Hepatocyte (in vitro differentiated cells): ENCODE results near the gene BAG1. TPM values are rescaled to one million over a fixed set of nuclear protein-coding genes. Genes with fewer than 3 reads are reported as not detected.
A peak's percentile ranks its signal among the peaks of the same experiment; 100 is the strongest.

ENCODE experiments used
- DNase-seq: peaks from one replicate; pipeline ENCODE4 v3.0.0-alpha.2; 2016; ENCODE audit warnings: low spot score
- H2AFZ ChIP-seq: fragments of 200-600 bp; sonication (generic); 2 replicates; pipeline ENCODE4 v1.6.0; 2016; ENCODE audit warnings: antibody characterized with exemption, mild to moderate bottlenecking
- H3K27ac ChIP-seq: fragments of 200-600 bp; sonication (generic); 2 replicates; pipeline ENCODE4 v1.5.1; 2016; ENCODE audit warnings: mild to moderate bottlenecking
- H3K27me3 ChIP-seq: fragments of 200-600 bp; sonication (generic); 2 replicates; pipeline ENCODE4 v1.6.1; 2016
- H3K36me3 ChIP-seq: fragments of 200-600 bp; sonication (generic); replicated peaks from 2 replicates; pipeline ENCODE4 v1.5.1; 2016; ENCODE audit warnings: low read depth; ENCODE audit not compliant: insufficient read depth
- H3K4me1 ChIP-seq: fragments of 200-600 bp; sonication (generic); 2 replicates; pipeline ENCODE4 v1.5.1; 2016; ENCODE audit warnings: mild to moderate bottlenecking, moderate library complexity; ENCODE audit not compliant: insufficient read depth
- H3K4me2 ChIP-seq: fragments of 200-600 bp; sonication (generic); 2 replicates; pipeline ENCODE4 v1.6.0; 2016
- H3K4me3 ChIP-seq: fragments of 200-600 bp; sonication (generic); 2 replicates; pipeline ENCODE4 v1.5.1; 2016; ENCODE audit warnings: mild to moderate bottlenecking
- H3K79me2 ChIP-seq: fragments of 200-600 bp; sonication (generic); 2 replicates; pipeline ENCODE4 v1.6.0; 2017; ENCODE audit warnings: mild to moderate bottlenecking
- H3K9me2 ChIP-seq: fragments of 200-600 bp; sonication (generic); replicated peaks from 2 replicates; pipeline ENCODE4 v1.6.0; 2017; ENCODE audit warnings: mild to moderate bottlenecking; ENCODE audit not compliant: insufficient read depth
- H3K9me3 ChIP-seq: fragments of 200-600 bp; sonication (generic); 2 replicates; pipeline ENCODE4 v1.5.1; 2016; ENCODE audit warnings: low read depth, mild to moderate bottlenecking
- H4K20me1 ChIP-seq: fragments of 200-600 bp; sonication (generic); 2 replicates; pipeline ENCODE4 v1.6.0; 2016; ENCODE audit warnings: mild to moderate bottlenecking; ENCODE audit not compliant: insufficient read depth, poor library complexity, severe bottlenecking
- EZH2 ChIP-seq: fragments of 200-600 bp; sonication (generic); IDR thresholded peaks from 2 replicates; pipeline ENCODE4 v1.6.1; 2016; ENCODE audit warnings: antibody characterized with exemption, mild to moderate bottlenecking, borderline replicate concordance
- EZH2phosphoT487 ChIP-seq: fragments of 200-600 bp; sonication (generic); IDR thresholded peaks from one replicate; pipeline ENCODE4 v1.6.1; 2018; ENCODE audit warnings: antibody characterized with exemption, mild to moderate bottlenecking, low read depth, moderate library complexity; ENCODE audit not compliant: unreplicated experiment, severe bottlenecking
- WGBS: methylation state at CpG from one replicate; pipeline ENCODE4 v1.1.6; 2016; ENCODE audit warnings: low lambda C conversion rate; ENCODE audit errors: missing lambda C conversion rate; 5-methylcytosine and 5-hydroxymethylcytosine counted together
- polyA plus RNA-seq: library from polyadenylated mRNA; unstranded; fragments of >200 nt; fragmentation: Nextera tagmentation; extraction: Ambion mirVana; gene quantifications from 2 replicates; pipeline ENCODE4 v1.2.1, GENCODE V29; 2016
- total RNA-seq: library from RNA; depleted of rRNA; stranded (reverse); fragments of >200 nt; gene quantifications from 2 replicates; pipeline ENCODE4 v1.2.3, GENCODE V29; 2014
- TF ChIP-seq, protein P1 (sequence below): fragments of 200-600 bp; sonication (generic); IDR thresholded peaks from 2 replicates; pipeline ENCODE4 v1.5.1; 2016; ENCODE audit warnings: antibody characterized with exemption, mild to moderate bottlenecking; ENCODE audit not compliant: poor library complexity

Gene BAG1
- total and polyA plus RNA-seq, 2 experiments from 2014 or later = 78.5 to 103 TPM

GRCh38 chr9:33273266-33273971 lies 8.9 kb upstream of the BAG1 start:
- no peak for DNase-seq
- no peak overlapping the region for H3K4me3 ChIP-seq
- 90% methylated on average over 3 of the region's 3 CpGs for WGBS
- no peaks in the 10 kb centered on the region for H3K9me3 ChIP-seq
- no peak overlapping the region for H3K4me2 ChIP-seq
- H3K27me3 ChIP-seq = no peaks in the 10 kb centered on the region
- no peak overlapping the region for H3K27ac ChIP-seq
- no peaks in the 10 kb centered on the region for H4K20me1 ChIP-seq
- H3K4me1 ChIP-seq = no peaks in the 10 kb centered on the region
- H3K79me2 ChIP-seq = peaks cover 15% of the 10 kb centered on the region
- no peaks in the 10 kb centered on the region for H3K9me2 ChIP-seq
- no peak overlapping the region for H2AFZ ChIP-seq
- H3K36me3 ChIP-seq = peaks cover 3% of the 10 kb centered on the region
- TF ChIP-seq EZH2 (no peak), EZH2phosphoT487 (no peak)
- TF ChIP-seq, protein P1, sequence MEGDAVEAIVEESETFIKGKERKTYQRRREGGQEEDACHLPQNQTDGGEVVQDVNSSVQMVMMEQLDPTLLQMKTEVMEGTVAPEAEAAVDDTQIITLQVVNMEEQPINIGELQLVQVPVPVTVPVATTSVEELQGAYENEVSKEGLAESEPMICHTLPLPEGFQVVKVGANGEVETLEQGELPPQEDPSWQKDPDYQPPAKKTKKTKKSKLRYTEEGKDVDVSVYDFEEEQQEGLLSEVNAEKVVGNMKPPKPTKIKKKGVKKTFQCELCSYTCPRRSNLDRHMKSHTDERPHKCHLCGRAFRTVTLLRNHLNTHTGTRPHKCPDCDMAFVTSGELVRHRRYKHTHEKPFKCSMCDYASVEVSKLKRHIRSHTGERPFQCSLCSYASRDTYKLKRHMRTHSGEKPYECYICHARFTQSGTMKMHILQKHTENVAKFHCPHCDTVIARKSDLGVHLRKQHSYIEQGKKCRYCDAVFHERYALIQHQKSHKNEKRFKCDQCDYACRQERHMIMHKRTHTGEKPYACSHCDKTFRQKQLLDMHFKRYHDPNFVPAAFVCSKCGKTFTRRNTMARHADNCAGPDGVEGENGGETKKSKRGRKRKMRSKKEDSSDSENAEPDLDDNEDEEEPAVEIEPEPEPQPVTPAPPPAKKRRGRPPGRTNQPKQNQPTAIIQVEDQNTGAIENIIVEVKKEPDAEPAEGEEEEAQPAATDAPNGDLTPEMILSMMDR = no peak

DNA sequence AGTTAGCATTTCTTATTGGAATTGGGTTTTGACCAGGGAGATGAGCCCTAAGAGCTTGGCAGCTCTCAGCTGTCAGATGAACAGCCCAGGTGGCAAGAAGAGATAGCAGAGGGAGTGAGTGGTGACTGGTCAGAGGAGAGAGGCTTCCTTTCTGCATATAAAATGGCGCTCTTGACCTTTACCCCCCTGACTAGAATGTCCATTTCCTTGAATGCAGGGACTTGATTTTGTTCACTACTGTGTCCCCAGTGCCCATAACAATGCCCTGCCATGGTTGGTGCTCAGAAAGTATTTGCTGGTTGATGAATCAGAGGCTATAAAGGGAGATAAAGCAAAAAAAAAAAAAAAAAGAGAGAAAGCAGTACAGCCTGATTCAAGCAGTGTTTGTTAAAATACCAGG lies 7.6 kb upstream of the BAG1 start:
- 76% methylated on average over 1 of the region's 1 CpG for WGBS
- Histone ChIP-seq H4K20me1 (no peaks in the 10 kb centered on the region), H3K27ac (peak overlapping the region; percentile 69), H3K4me1 (no peaks in the 10 kb centered on the region), H3K9me2 (no peaks in the 10 kb centered on the region), H3K9me3 (no peaks in the 10 kb centered on the region), H3K79me2 (peaks cover 22% of the 10 kb centered on the region), H2AFZ (no peak overlapping the region), H3K4me2 (no peak overlapping the region), H3K4me3 (no peak overlapping the region), H3K27me3 (no peaks in the 10 kb centered on the region), H3K36me3 (peaks cover 3% of the 10 kb centered on the region)
- TF ChIP-seq EZH2phosphoT487 (no peak), EZH2 (no peak)
- TF ChIP-seq, protein P1 = no peak
- peak; percentile 26 for DNase-seq

DNA sequence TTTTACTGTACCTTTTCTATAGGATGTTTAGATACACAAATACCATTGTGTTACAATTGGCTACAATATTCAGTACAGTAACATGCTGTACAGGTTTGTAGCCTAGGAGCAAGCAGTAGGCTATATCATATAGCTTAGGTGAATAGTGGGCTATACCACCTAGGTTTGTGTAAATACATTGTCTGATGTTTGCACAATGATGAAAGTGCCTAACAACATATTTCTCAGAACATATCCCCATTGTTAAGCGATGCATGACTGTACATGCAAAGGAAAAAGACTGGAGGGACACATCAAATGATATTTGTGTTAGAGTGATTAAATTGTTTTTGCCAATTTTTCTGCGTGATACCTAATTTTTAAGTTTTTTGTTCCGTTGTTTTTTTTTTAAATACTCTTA lies 5.6 kb upstream of the BAG1 start:
- no peak overlapping the region for H2AFZ ChIP-seq
- H3K79me2 ChIP-seq = peaks cover 39% of the 10 kb centered on the region
- peaks cover 3% of the 10 kb centered on the region for H3K36me3 ChIP-seq
- no peak overlapping the region for H3K4me2 ChIP-seq
- 98% methylated on average over 3 of the region's 3 CpGs for WGBS
- H3K4me3 ChIP-seq = no peak overlapping the region
- H3K9me2 ChIP-seq = no peaks in the 10 kb centered on the region
- no peaks in the 10 kb centered on the region for H3K9me3 ChIP-seq
- H4K20me1 ChIP-seq = no peaks in the 10 kb centered on the region
- H3K27me3 ChIP-seq = no peaks in the 10 kb centered on the region
- H3K27ac ChIP-seq = no peak overlapping the region
- peaks cover 7% of the 10 kb centered on the region for H3K4me1 ChIP-seq
- DNase-seq = no peak
- TF ChIP-seq EZH2phosphoT487 = no peak
- TF ChIP-seq, protein P1 = no peak
